ENCODE results near the gene FEM1A. TPM values are rescaled to one million over a fixed set of nuclear protein-coding genes. Genes with fewer than 3 reads are reported as not detected.
"Not testable (repeated sequence)": the region's sequence is repeated elsewhere in the genome, so short reads cannot be mapped to it uniquely, and the experiment has no call there.

FEM1A gene
- total RNA-seq = 10 to 100 TPM; 19.7 to 24.0 TPM

- DNase-seq (ENCODE audit: low spot score) (peak; percentile 99), ATAC-seq (peak; percentile 97 to 98)
- peak within 1 kb of the TSS; percentile 81 for H3K4me3 Mint-ChIP-seq
Measured at GRCh38 chr19:4791183-4792018, at the start of gene FEM1A. FEM1A (plus strand) TSS chr19:4791734; CDS start chr19:4791855, 121 bp downstream.

GRCh38 chr19:4742723-4743646, 48.5 kb upstream of the FEM1A start:
- peaks cover 0 to 2% of the 10 kb centered on the region in 2 donors for H3K4me1 Mint-ChIP-seq (ENCODE audit: low read depth in 2 of 2)
- H3K36me3 Mint-ChIP-seq = no peaks in the 10 kb centered on the region
- DNase-seq (ENCODE audit: low spot score) (no peak), ATAC-seq (peak in 1 of 2 donors; percentile 17)
- H3K27ac Mint-ChIP-seq = no peak overlapping the region
- H3K4me3 Mint-ChIP-seq = no peak overlapping the region
- H3K9me3 Mint-ChIP-seq = no peaks in the 10 kb centered on the region
- peaks cover 18 to 26% of the 10 kb centered on the region in 2 donors for H3K27me3 Mint-ChIP-seq

More at GRCh38 chr19:4791183-4792018, at the start of gene FEM1A:
- Mint-ChIP-seq H3K36me3 (peaks cover under 1% of the 10 kb centered on the region), H3K27ac (peak within 1 kb of the TSS; percentile 65 to 71), H3K4me1 (ENCODE audit: low read depth in 2 of 2) (peaks cover 12 to 13% of the 10 kb centered on the region in 2 donors), H3K27me3 (no peaks in the 10 kb centered on the region), H3K9me3 (no peaks in the 10 kb centered on the region)

GRCh38 chr19:4744451-4745174, 46.9 kb upstream of the FEM1A start:
- Mint-ChIP-seq H3K27me3 (peaks cover 26 to 37% of the 10 kb centered on the region in 2 donors), H3K9me3 (no peaks in the 10 kb centered on the region), H3K27ac (no peak overlapping the region), H3K4me3 (no peak overlapping the region), H3K4me1 (ENCODE audit: low read depth in 2 of 2) (peaks cover 0 to 5% of the 10 kb centered on the region in 2 donors), H3K36me3 (no peaks in the 10 kb centered on the region)
- ATAC-seq = no peak
- DNase-seq (ENCODE audit: low spot score) = no peak

GRCh38 chr19:4745175-4745574, 46.4 kb upstream of the FEM1A start:
- not testable (repeated sequence) for H3K27ac Mint-ChIP-seq; DNase-seq (ENCODE audit: low spot score); H3K36me3 Mint-ChIP-seq; H3K4me3 Mint-ChIP-seq; H3K4me1 Mint-ChIP-seq (ENCODE audit: low read depth in 2 of 2); H3K9me3 Mint-ChIP-seq; ATAC-seq
- H3K27me3 Mint-ChIP-seq = peaks cover 31 to 37% of the 10 kb centered on the region in 2 donors

- H3K9me3 Mint-ChIP-seq = no peaks in the 10 kb centered on the region
- no peak for DNase-seq (ENCODE audit: low spot score)
Measured at GRCh38 chr19:4745986-4746385, 45.5 kb upstream of the FEM1A start.

GRCh38 chr19:4748185-4748584, 43.3 kb upstream of the FEM1A start:
- peaks cover 24 to 26% of the 10 kb centered on the region in 2 donors for H3K27me3 Mint-ChIP-seq
- no peak overlapping the region for H3K4me3 Mint-ChIP-seq
- no peaks in the 10 kb centered on the region for H3K9me3 Mint-ChIP-seq
- ATAC-seq (no peak), DNase-seq (ENCODE audit: low spot score) (no peak)
- peaks cover 0 to 4% of the 10 kb centered on the region in 2 donors for H3K4me1 Mint-ChIP-seq (ENCODE audit: low read depth in 2 of 2)
- H3K27ac Mint-ChIP-seq = no peak overlapping the region
- H3K36me3 Mint-ChIP-seq = no peaks in the 10 kb centered on the region

More at GRCh38 chr19:4745986-4746385, 45.5 kb upstream of the FEM1A start:
- ATAC-seq = no peak
- Mint-ChIP-seq H3K4me3 (no peak overlapping the region), H3K27ac (no peak overlapping the region), H3K4me1 (ENCODE audit: low read depth in 2 of 2) (peaks cover 0 to 5% of the 10 kb centered on the region in 2 donors), H3K36me3 (no peaks in the 10 kb centered on the region), H3K27me3 (peaks cover 31 to 37% of the 10 kb centered on the region in 2 donors)

GRCh38 chr19:4748589-4748988, 42.9 kb upstream of the FEM1A start:
- H3K27me3 Mint-ChIP-seq = peaks cover 21 to 22% of the 10 kb centered on the region in 2 donors
- peaks cover 0 to 3% of the 10 kb centered on the region in 2 donors for H3K4me1 Mint-ChIP-seq (ENCODE audit: low read depth in 2 of 2)
- no peak overlapping the region for H3K4me3 Mint-ChIP-seq
- no peak overlapping the region for H3K27ac Mint-ChIP-seq
- no peaks in the 10 kb centered on the region for H3K36me3 Mint-ChIP-seq
- no peaks in the 10 kb centered on the region for H3K9me3 Mint-ChIP-seq
- DNase-seq (ENCODE audit: low spot score) = no peak
- ATAC-seq = no peak

- no peaks in the 10 kb centered on the region for H3K9me3 Mint-ChIP-seq
- no peak for DNase-seq (ENCODE audit: low spot score)
- H3K27ac Mint-ChIP-seq = no peak overlapping the region
- no peak overlapping the region for H3K4me3 Mint-ChIP-seq
- peak in 1 of 2 donors; percentile 40 for ATAC-seq
- H3K36me3 Mint-ChIP-seq = no peaks in the 10 kb centered on the region
- peaks cover 21 to 22% of the 10 kb centered on the region in 2 donors for H3K27me3 Mint-ChIP-seq
- H3K4me1 Mint-ChIP-seq (ENCODE audit: low read depth in 2 of 2) = peaks cover 0 to 3% of the 10 kb centered on the region in 2 donors
Measured at GRCh38 chr19:4749870-4750590, 41.5 kb upstream of the FEM1A start.

- H3K9me3 Mint-ChIP-seq = no peaks in the 10 kb centered on the region
- no peaks in the 10 kb centered on the region for H3K4me1 Mint-ChIP-seq (ENCODE audit: low read depth in 2 of 2)
- ATAC-seq (no peak), DNase-seq (ENCODE audit: low spot score) (no peak)
- no peaks in the 10 kb centered on the region for H3K36me3 Mint-ChIP-seq
- no peak overlapping the region for H3K4me3 Mint-ChIP-seq
- H3K27me3 Mint-ChIP-seq = peaks cover 0 to 9% of the 10 kb centered on the region in 2 donors
- no peak overlapping the region for H3K27ac Mint-ChIP-seq
Measured at GRCh38 chr19:4754248-4754647, 37.3 kb upstream of the FEM1A start.

GRCh38 chr19:4755459-4755858, 36.1 kb upstream of the FEM1A start:
- Mint-ChIP-seq H3K27me3 (peaks cover 0 to 4% of the 10 kb centered on the region in 2 donors), H3K27ac (no peak overlapping the region), H3K9me3 (no peaks in the 10 kb centered on the region), H3K4me3 (no peak overlapping the region), H3K4me1 (ENCODE audit: low read depth in 2 of 2) (no peaks in the 10 kb centered on the region), H3K36me3 (no peaks in the 10 kb centered on the region)
- ATAC-seq = no peak
- DNase-seq (ENCODE audit: low spot score) = no peak

GRCh38 chr19:4758082-4758481, 33.5 kb upstream of the FEM1A start:
- Mint-ChIP-seq H3K4me3 (no peak overlapping the region), H3K36me3 (no peaks in the 10 kb centered on the region), H3K9me3 (no peaks in the 10 kb centered on the region), H3K27me3 (peaks cover 8 to 10% of the 10 kb centered on the region in 2 donors), H3K27ac (no peak overlapping the region), H3K4me1 (ENCODE audit: low read depth in 2 of 2) (peaks cover 0 to 6% of the 10 kb centered on the region in 2 donors)
- DNase-seq (ENCODE audit: low spot score) (no peak), ATAC-seq (no peak)

- H3K4me3 Mint-ChIP-seq = no peak overlapping the region
- no peak for ATAC-seq
- H3K27me3 Mint-ChIP-seq = peaks cover 11% of the 10 kb centered on the region in 2 donors
- H3K9me3 Mint-ChIP-seq = no peaks in the 10 kb centered on the region
- no peak overlapping the region for H3K27ac Mint-ChIP-seq
- peaks cover 0 to 6% of the 10 kb centered on the region in 2 donors for H3K4me1 Mint-ChIP-seq (ENCODE audit: low read depth in 2 of 2)
- no peak for DNase-seq (ENCODE audit: low spot score)
- H3K36me3 Mint-ChIP-seq = no peaks in the 10 kb centered on the region
Measured at GRCh38 chr19:4758659-4759058, 32.9 kb upstream of the FEM1A start.

Data from natural killer cell treated with Interleukin-12 subunit alpha and Interleukin-12 subunit beta and Interleukin-15 and Interleukin-18, amount 100 ng/mL, for 72 hours (primary cell).